Hematopoietic multipotent progenitor cell treated with erythropoietin and hydrocortisone succinate and interleukin-3 and kit ligand, for 15 days (in vitro differentiated cells): ENCODE results near the gene FIGNL2.

ENCODE experiments used
- DNase-seq: peaks from one replicate; pipeline ENCODE4 v3.0.0-alpha.2; 2015; ENCODE audit warnings: low spot score

The FIGNL2 gene

DNA sequence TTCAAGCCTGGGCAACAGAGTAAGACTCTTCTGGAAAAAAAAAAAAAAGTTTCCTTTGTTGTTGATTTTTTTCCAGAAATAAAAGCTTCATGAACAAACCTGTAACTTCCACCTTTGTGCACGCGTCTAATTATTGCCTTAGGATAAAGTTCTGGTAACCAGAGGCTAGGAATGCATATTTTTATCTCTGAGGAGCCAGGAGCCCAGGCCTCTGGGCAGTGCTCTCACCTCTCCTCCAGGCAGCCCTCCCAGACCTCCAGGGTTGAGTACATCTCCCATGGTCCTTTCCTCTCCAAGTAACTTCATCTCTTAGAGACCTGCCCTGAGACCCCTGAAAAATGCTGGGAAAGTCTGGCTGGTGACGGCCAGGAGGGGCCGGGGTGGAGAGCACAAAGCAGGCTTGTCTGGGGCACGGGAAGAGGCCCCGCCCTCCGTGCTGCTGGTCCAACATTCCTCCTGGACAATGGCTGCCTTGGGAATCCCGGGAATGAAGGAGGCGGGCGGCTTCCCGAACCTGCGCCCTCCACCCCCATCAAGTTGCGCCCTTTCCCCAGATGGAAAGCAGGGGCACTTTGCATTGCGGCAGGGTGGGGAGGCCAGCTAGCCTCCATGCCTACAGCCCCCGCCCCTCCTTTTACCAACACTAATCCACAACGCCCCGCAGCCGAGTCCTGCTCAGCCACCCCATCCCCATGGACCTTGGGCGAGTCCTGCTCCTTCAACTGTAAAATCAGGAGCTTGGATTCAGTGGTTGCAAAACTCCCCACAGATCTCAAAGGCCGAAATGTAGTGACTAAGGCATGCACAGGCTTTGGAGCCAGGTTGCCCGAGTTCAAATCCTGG lies 7.3 kb upstream of the FIGNL2 start:
- DNase-seq: no peak

DNA sequence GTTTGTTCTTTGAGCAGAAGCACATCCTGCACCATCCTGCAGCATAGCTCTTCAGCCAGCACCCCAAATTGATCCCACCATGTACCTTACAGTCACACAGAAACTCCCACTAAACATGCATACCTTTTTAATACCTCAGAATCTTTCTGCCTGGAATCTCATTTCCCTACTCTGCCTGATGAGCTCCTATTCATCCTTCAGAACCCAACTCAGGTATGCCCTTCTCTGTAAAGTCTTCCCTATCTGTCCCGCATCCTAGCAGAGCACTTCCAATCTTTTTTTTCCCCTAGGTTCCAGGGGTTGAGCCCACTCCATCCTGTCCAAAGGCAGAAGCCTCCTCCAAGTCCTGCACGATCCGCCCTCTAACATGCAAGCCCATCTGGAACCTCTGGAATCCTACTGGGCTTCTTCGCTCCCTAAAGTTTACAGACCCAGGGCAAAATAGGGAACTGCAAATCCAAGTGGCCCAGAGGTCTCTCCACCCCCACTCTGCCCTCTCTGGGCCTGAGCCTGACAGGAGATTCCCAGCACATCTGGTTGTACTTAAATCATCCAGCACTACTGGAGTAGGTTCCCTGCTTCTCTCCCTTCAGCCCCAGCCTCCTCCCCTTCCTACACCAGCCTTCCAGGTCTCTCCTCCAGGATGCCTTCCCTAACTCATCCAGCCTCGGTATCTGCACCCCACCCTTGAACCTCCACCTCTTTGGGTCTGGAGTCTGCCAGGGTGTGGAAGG lies 4.1 kb upstream of the FIGNL2 start:
- DNase-seq: no peak

DNA sequence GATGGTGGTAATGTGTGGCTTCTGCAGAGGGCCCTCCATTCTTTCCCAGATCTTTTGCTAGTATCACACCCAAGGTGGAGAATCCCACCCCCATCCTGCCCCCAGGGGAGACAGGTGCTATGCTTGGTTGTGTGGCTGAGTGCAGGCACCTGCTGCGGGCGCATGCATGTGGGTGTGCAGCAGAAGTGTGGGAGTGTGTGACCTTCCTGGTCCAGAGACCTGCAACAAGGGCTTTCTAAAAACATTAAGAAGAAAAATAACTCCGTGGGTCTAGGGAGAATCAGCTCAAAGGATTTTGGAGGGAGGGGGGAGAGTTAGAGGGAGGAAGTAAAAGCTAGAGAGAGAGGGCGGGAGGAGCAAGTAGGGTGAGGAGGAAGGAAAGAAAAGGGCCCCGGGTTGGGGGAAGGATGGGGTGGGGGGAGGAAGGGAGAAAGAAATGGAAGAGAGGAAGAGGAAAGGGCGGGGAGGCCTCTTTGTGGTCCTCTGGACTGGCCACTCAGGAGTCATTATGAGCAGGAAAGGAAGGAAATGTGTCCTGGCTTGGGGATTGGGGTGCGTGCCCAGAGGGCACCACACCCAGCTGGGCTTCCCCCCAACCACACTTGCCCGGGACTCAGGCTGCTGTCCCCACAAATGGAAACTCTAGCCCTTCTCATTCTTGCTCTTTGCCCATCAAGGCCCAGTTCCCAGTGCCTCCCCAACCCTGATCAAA lies 3.1 kb upstream of the FIGNL2 start:
- no peak for DNase-seq

DNA sequence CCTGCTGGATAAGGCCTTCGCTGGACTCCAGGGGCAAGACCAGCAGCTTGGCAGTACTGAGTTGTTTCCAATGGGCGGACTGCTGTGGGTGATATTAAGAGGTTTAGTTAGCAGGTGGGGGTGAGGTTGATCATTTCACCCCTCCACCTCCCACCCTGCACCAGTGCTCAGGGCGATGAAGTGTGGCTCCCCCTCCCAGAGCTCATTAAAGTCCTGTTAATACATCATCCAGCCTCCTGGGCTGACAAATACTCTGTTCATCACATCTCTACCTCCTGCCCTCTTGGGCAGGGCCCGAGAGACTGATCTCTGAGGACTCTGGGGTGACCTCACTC lies 2.4 kb upstream of the FIGNL2 start:
- no peak for DNase-seq

DNA sequence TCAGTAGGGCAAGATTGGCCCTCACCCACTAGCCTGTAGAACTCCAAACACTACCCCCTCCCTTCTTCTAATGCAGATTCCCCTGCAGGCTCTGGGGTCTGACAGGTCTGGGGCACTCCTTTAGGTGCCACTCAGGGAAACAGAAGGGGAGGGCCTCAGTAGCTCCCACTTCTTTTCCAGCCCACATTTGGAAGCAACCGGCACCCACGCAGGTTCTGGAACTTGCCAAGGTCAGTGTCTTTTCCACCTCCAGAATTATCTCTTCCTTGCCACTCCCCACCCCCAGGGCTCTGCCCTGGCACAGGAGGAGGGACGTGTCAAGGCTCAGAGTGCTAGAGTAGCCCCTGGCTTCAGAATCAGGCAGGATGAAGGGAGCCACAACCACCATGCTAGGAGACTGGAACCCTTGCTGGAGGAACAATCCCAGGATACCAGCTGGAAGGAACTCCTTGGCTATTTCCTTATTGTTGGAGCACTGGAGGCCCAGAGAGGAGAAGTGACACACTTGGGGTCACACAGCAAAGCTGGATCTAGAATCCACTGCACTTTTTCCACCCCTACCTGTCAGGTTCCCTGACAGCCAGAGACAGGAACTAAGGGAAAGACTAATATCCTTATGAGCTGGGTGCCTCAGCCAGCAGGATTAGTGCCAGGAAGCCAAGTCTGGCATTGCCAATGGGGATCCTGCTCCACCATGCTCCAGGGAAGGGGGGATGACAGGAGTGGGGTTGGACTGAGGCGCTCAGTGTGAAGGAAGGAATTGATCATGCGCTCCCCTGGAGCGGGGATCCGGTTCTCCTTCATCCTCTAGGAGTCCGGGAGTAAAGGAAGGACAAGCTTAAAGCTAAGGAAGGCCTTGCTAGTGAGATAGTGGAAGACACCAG lies 1.8 kb upstream of the FIGNL2 start:
- DNase-seq: no peak

DNA sequence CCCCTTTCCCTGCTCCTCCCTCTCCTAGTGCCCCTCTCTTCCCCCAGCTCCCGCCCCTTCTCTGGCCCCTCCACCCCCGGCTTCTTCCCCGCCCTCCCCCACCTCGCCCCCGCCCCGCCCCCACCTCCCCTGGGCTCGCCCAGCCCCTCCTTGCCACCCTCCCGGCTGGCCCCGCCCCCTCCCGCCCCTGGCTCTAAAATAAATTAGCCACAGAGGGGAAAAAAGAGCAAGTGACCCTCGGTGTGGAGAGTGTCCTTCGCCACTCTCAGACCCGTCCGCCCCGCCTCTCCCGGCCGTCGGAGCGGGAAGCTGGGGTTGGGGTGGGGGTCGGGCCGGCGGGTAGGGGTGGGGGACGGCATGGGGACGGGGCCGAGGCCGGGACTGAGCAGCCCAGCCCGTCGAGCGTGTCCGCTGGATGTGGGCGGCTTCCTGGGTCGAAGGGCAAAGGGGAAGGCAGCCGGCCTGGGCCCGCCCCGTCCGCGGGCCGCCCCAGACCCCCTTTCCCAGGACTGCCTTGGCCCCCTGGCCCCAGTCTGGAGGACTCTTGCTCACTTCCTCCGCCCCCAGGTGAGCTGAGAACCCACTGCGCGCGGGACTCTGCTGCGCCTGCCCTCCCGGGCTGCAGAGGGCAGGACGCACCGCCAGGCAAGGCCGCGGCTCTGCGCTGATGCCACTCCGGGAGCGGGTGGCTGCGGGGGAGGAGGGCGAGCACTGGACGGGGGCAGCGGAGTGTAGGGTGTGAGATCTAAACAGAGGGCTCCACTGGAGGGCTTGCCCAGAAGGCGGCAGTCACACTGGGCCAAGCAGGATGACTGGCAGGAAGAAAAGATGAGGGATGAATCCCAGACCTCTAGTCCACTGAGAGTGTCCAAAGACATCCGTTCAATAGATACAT lies 570 bp upstream of the FIGNL2 start:
- DNase-seq: no peak

DNA sequence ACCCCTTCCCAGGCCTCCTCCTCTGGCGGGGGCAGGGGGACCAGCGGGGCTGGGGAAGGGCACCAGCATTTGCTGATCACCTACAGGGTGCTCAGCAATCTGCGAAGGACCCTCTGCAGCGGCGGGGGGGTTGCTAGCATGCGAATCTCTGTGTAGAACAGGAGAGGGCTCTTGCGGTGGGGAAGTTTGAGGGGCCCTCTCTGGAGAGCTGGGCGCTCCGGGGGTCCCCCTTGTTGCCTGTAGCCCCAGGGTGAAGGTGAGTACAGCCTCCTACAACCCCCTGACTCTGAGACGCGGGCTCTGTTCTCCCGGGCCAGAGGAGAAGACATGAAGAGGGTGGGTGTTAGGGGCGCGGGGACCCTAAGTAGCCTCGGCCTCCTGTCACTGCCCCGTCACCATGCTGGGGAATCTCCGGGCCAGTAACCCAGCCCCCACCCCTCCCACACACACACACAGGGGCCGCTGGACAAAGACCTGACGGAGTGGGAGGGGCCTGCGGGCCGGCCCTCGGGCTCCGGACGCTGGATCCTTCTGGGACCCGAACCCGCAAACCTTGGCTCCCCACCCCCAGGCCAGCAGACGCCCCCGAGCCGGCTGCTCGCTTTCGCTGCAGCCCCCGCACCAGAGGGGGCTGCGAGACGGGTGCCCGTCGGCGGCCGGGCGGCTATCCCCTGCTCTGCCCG lies 734 bp downstream of the FIGNL2 start:
- no peak for DNase-seq

DNA sequence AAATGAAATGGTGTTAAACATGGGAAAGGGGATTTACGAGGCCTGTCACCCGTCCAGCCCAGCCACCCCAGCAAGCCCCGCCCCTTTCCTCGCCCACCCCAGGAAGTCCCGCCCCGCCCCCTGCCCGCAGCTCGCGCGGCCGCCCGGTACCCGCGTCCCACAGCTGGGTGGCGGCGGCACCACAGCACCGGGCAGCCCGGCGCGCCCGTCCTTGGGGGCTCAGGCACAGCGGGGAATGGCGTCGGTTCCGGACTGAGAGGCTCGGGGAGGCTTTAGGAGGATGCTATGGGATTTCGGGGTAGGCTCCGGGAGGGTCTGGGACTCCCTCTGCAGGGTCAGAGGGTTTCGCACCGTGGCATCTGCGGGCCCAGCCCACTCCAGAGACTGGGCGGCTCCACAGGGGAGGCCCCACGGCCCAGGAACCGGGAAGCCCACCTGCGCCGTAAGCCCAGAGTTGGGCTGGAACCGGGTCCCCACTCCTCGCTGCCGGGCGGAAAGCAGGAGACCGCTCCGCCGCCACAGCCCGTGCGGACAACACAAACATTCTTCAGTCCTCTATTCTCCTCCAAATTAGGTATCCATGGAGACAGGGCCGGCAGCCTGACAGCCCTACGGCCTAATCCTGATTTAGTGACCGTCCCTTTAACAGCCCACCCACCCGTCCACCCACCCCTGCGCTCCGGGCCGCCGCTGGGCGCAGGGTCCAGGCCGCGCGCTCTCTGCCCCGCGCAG lies 1.4 kb downstream of the FIGNL2 start:
- no peak for DNase-seq

DNA sequence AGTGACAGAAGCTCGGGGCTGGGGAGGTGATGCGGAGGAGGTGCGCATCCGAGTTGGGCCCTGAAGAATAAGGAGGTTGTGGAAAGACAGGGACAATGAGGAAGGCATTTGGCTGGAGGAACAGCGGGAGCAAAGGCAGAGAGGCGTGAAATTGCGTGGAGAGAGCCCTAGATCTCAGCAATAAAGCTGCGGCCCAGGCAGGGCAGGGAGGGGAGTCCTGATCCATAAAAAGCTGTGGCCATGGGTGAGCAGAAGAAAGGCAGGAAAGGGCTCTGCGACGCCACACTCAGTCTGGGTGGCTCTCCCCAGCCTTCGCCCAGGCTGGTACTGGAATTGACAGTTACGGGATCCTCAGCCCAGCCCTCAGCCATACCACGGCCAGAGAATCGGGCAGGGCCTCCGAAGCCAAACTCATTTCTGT lies 2.2 kb downstream of the FIGNL2 start:
- DNase-seq: no peak

DNA sequence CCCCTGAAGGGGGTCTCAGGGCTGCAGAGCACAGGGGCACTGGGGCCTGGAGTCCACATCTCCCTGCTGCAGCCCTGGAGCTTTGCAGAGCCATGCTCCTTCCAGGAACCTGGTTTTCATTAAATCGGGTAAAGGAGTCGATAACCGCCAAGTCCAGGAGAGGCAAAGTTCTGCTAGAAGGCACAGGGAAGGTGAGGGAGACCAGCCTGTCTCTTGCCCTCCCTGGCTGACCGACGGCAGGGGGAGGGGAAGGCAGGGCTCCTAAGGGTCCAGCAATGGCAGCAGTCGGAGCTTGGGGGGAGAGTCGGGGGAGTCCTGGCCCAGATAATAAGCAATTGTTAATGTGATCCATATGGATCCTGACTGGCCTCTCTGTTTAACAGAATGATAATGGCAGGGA lies 3.0 kb downstream of the FIGNL2 start:
- no peak for DNase-seq

DNA sequence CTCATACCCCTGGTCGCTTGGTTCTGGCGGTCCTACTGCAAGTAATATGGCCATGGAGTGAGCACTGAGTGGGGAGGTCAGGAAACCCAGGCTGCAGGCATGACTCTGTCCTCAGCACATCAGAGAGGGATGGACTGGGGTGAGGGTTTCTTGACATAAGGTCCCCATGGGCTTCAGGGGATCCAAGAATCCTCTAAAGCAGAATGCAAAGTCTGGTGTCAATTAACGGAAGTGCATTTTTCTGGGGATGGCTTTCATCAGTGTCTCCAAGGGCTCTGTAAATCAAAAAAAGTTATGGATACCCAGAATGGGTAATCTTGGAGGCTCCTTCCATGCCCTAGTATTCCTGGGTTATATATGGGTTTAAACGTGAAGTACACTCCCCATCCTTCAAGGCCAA lies 3.7 kb downstream of the FIGNL2 start:
- no peak for DNase-seq

DNA sequence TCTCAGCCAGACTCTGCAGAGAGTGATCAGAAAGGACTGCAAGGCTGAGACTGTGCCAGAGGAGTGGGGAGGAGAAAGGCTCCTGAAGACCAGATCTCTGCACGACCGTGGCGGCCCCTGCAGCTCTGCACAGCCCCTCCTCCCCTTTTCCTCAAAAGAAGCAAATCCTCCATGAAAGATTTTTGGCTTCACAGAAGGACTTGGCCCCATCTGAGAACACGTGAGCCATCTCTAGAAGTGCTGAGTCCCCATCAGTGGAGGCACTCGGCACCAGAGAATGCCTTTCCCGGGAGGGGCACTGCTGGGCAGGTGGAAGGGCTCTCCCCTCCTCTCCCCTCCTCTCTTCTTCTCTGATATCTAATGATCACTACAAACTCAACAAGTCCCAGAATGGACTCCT lies 6.8 kb downstream of the FIGNL2 start:
- DNase-seq: no peak

DNA sequence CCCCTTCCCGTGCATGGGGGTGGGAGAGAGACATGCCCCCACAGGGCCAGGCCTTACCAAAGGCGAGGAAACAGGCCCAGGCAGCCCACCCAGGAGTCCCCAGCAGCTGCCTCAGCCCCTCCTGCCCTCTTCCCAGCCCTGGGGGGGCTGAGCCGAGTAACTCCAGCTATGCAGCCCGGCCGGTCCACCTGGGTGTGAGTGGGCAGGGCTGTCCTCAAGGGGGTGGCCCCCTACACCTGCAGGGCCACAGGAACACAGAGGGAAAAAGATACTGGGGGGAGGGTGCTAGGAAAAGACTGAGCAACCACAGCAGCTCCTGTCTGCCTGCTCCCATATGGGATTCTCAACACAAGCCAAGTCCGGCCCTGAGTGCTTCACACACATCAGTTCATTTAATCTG lies 7.6 kb downstream of the FIGNL2 start:
- DNase-seq: no peak

DNA sequence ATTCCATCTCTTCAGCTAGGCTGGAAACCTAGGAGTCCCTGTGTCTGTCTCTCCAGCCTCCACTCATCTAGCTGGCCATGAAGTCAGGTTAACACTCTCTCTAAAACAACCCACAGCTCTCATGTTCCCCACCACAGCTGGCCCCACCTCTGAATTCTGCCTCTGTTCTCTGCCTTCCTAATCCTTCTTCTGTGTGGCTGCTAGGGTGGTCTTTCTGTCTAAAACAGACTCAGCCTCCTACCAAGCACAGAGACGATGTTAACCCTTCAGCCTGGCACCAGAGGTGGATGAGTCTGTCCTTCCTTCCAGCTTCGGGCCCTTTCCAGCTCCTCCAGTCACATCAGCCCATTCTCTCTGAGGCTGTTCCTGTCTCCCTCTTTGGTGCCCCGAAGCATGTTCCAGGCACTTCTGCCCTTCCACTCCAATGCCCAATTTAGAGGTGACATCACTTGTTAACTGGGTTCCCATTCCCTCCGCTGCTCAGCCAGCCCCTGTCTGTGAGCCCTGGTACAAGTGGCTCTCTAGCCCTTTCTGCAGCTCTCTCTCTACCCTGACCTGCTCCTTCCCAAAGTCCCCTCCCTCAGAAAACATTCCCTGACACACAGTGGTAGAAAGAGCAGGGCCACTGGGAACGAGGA lies 9.1 kb downstream of the FIGNL2 start:
- DNase-seq: no peak

DNA sequence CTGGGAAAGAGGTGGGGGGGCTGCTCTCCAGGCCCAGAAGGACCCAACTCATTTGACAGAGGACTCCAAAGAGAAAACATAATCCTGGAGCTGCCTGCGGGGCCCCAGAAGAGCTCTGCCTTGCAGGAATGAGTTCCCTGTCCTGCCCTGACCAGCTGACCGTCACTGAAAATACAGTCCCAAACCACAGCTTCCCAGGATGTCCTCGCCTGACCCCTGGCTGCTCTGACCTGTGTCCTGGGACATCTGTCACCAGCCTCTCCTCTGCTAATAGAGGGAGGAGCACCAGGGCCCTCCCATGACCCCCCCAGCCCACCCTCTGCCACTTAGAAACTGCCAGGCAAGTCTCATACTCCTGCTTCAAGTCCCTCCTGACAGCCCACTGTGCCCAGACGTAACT lies 9.8 kb downstream of the FIGNL2 start:
- no peak for DNase-seq

DNA sequence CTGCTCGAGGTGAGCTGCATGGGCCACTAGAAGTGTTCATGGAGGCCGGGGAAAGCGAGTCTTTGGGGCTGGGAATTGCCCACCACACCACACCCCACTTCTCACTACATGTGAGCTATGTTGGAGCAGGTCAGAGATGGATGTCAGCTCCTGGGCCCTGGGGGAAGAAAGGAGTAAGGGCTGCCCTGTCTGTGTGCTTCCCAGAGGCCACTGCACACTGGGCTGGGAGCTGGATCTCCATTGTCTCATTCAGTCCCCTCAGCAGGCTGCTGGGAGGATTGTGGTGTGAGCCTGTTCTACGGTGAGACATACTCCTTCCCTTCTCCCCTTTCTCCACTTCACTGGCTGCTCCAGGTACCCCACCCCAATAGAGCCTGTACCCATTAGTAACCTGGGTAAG lies 10.5 kb downstream of the FIGNL2 start:
- DNase-seq: no peak

DNA sequence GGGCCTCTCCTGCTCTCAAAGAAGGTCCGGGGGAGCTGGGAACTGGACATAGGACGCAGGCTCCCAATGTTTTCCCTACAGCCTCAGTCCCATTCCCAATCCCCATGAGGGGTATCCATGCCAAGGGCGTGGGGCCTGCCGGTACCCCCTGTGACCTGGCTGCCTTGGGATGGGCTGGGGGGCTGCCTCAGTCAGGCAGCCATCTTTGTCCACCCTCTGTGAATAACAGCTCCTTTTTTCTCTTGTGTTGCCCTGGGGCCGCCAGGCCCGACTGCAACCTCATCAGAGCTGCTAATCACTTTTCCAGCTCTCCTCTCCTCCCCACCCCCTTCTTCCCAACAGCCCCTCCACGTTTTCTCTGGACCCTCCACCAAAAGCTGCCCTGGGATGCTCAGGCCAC lies 11.2 kb downstream of the FIGNL2 start:
- DNase-seq: no peak

DNA sequence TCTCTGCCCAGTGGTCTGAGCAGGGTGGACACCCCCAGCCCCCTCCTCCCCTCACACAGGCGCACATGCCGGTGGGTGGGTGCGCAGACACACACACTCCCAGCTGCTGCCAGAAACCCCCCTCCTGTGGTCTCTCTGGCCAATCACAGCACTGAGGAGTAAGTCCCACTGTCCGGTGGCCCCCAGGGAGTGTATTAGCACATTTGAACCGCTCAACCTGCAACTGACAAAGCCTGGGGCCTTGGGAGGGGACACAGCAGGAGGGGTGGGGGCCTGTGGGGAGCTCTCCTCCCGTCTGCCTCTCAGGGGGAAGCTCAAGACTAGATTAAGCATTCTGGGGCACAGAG lies 11.7 kb downstream of the FIGNL2 start:
- DNase-seq: no peak

DNA sequence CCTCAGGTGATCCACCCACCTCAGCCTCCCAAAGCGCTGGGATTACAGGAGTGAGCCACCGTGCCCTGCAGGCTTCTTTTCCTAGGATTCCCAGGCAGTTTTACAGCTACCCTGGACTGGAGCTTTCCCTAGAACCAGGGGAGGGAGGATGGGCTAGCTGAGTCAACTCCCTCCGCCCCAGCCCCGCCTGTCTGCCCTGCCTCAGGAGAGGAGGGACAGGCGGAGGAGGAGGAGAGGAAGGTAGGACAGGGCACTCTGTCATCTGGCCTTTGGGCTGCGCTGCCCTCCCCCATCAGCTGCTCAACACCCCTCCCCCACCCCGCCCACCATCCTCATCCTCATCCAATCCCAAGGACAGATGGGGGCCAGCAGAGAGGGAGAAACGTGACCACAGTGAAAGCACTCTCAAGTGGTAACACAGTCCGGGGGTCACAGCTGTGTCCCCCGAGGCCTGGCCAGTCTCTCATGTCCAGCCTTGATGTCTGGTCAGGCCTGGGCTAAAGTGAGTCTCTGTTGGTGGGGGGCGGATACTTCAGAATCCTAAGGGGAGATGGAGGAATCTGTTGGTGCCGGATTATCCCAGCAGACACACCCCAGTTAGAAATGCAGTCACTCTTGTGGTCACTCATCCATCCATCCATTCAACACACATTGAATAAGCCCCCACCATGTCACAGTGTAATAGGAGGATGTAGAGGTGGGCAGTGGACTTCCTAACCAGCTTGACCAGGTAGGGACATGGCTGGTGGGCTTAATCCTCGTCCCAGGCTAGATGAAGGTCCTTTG lies 12.3 kb downstream of the FIGNL2 start:
- DNase-seq: no peak
